ENCODE results near the gene PTPRG. TPM values are rescaled to one million over a fixed set of nuclear protein-coding genes. Genes with fewer than 3 reads are reported as not detected.

Gene PTPRG
- total RNA-seq, 1 donor from 2014 or later = 11.1 TPM

GRCh38 chr3:62203152-62203551, 641.8 kb downstream of the PTPRG start:
- DNase-seq (ENCODE audit: low read depth) = no peak
- no peaks in the 10 kb centered on the region for H3K36me3 ChIP-seq (ENCODE audit: control insufficient read depth, insufficient read depth, low read length)
- H3K27me3 ChIP-seq (ENCODE audit: control insufficient read depth, insufficient read depth, low read length) = no peaks in the 10 kb centered on the region
- TF ChIP-seq CTCF (IDR thresholded peaks at IDR 0.05; ENCODE audit: insufficient read depth, low read length, severe bottlenecking) = no peak
- FAIRE-seq = no peak
- no peak overlapping the region for H3K4me3 ChIP-seq (ENCODE audit: low read depth, low read length)

DNA sequence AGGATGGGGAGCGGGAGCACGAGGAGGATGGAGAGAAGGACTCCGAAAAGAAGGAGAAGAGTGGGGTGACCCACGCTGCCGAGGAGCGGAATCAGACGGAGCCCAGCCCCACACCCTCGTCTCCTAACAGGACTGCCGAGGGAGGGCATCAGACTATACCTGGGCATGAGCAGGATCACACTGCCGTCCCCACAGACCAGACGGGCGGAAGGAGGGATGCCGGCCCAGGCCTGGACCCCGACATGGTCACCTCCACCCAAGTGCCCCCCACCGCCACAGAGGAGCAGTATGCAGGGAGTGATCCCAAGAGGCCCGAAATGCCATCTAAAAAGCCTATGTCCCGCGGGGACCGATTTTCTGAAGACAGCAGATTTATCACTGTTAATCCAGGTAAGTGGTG, 642.2 kb downstream of the PTPRG start:
- FAIRE-seq (no peak), DNase-seq (ENCODE audit: low read depth) (no peak)
- H3K4me3 ChIP-seq (ENCODE audit: low read depth, low read length) = no peak overlapping the region
- H3K36me3 ChIP-seq (ENCODE audit: control insufficient read depth, insufficient read depth, low read length) = no peaks in the 10 kb centered on the region
- H3K27me3 ChIP-seq (ENCODE audit: control insufficient read depth, insufficient read depth, low read length) = no peaks in the 10 kb centered on the region
- TF ChIP-seq CTCF (IDR thresholded peaks at IDR 0.05; ENCODE audit: insufficient read depth, low read length, severe bottlenecking) = no peak

- TF ChIP-seq CTCF (IDR thresholded peaks at IDR 0.05; ENCODE audit: insufficient read depth, low read length, severe bottlenecking) = no peak
- DNase-seq (ENCODE audit: low read depth) = no peak
- no peak for FAIRE-seq
- Histone ChIP-seq H3K4me3 (ENCODE audit: low read depth, low read length) (no peak overlapping the region), H3K27me3 (ENCODE audit: control insufficient read depth, insufficient read depth, low read length) (no peaks in the 10 kb centered on the region), H3K36me3 (ENCODE audit: control insufficient read depth, insufficient read depth, low read length) (no peaks in the 10 kb centered on the region)
These were observed 645.8 kb downstream of the PTPRG start for GRCh38 chr3:62207197-62207596.

DNA sequence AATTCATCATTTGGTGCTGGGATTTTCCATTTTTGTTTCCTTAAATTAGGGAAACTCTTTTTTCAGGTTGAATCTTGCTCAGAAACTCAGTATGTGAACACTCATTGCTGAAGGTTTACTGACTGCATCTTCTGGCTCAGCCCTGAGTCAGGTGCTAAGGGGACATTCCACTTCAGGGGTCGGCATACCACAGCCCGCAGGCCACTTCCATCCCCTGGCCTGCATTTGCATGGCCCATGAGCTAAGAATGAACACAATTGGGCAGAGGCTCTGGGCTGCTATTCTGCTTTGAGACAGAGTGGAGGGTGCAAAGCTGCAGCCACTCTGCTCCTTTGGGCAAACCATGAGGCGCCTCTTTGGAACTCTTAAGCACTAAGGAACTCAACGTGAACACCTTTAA, 647.0 kb downstream of the PTPRG start:
- H3K27me3 ChIP-seq (ENCODE audit: control insufficient read depth, insufficient read depth, low read length) = no peaks in the 10 kb centered on the region
- no peak for FAIRE-seq
- no peak for DNase-seq (ENCODE audit: low read depth)
- no peak overlapping the region for H3K4me3 ChIP-seq (ENCODE audit: low read depth, low read length)
- H3K36me3 ChIP-seq (ENCODE audit: control insufficient read depth, insufficient read depth, low read length) = no peaks in the 10 kb centered on the region
- no peak for TF ChIP-seq CTCF (IDR thresholded peaks at IDR 0.05; ENCODE audit: insufficient read depth, low read length, severe bottlenecking)

DNA sequence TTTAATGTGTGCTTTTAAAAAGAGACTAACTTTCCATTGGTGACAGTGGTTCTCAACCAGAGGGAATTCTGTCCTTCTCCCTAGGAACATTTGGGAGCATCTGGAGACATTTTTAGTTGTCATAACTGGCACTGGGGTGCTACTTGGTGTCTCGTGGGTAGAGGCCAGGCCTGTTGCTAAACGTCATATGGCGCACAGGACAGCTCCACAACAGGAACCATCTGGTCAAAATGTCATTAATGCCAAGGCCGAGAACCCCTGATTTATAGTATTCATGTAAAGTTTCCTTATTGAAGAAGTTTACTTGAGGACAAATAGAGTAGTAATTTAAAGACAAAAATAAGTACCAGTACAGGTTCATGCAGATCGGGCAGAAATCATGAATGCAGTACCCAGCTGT, 647.7 kb downstream of the PTPRG start:
- H3K4me3 ChIP-seq (ENCODE audit: low read depth, low read length) = no peak overlapping the region
- DNase-seq (ENCODE audit: low read depth) (no peak), FAIRE-seq (no peak)
- no peaks in the 10 kb centered on the region for H3K27me3 ChIP-seq (ENCODE audit: control insufficient read depth, insufficient read depth, low read length)
- H3K36me3 ChIP-seq (ENCODE audit: control insufficient read depth, insufficient read depth, low read length) = no peaks in the 10 kb centered on the region
- TF ChIP-seq CTCF (IDR thresholded peaks at IDR 0.05; ENCODE audit: insufficient read depth, low read length, severe bottlenecking) = no peak

DNA sequence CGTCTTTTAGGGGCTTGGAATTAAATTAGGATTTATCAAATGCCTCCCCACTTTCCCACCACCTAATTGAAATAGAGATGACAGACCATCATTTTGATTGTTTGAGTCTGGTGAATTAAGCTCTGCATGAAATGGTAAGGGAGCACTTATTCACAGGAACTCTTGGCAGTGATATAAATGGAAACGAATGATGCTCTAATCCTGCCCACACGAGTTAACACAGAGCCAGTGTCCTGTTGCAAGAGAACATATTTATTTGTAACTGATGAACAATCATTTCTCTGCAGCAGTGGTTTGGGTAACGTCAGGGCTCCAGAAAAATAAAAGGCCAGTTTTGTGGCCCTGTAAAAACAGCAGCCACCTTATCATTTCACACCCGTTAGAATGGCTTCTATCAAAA, 648.6 kb downstream of the PTPRG start:
- no peak for DNase-seq (ENCODE audit: low read depth)
- no peak for TF ChIP-seq CTCF (IDR thresholded peaks at IDR 0.05; ENCODE audit: insufficient read depth, low read length, severe bottlenecking)
- no peak overlapping the region for H3K4me3 ChIP-seq (ENCODE audit: low read depth, low read length)
- no peaks in the 10 kb centered on the region for H3K27me3 ChIP-seq (ENCODE audit: control insufficient read depth, insufficient read depth, low read length)
- no peaks in the 10 kb centered on the region for H3K36me3 ChIP-seq (ENCODE audit: control insufficient read depth, insufficient read depth, low read length)
- FAIRE-seq = no peak
